Measurements from ENCODE around the gene VMA21. TPM values are rescaled to one million over a fixed set of nuclear protein-coding genes. Genes with fewer than 3 reads are reported as not detected.

Gene VMA21
- total and polyA plus RNA-seq, 12 donors: 4.3 to 26.6 (median 22.0) TPM

- Histone ChIP-seq H3K27ac (no peak overlapping the region), H3K27me3 (no peaks in the 10 kb centered on the region), H3K4me1 (no peaks in the 10 kb centered on the region), H3K9me3 (no peaks in the 10 kb centered on the region), H3K36me3 (no peaks in the 10 kb centered on the region), H3K4me3 (no peak overlapping the region)
- DNase-seq (no peak), ATAC-seq (no peak)
- intact Hi-C loops (cut with DNase I): no loop called here
- WGBS, 2 donors: 89 to 95% methylated on average over 3 of the region's 3 CpGs
- no peak for TF ChIP-seq CTCF (IDR thresholded peaks at IDR 0.05)
Measured at GRCh38 chrX:151419782-151420181, 22.8 kb downstream of the VMA21 start.

GRCh38 chrX:151424505-151424904 is 27.5 kb downstream of the VMA21 start:
- WGBS, 2 donors: 88 to 91% methylated on average over 2 of the region's 2 CpGs
- no peaks in the 10 kb centered on the region for H3K27me3 ChIP-seq
- no peaks in the 10 kb centered on the region for H3K9me3 ChIP-seq
- H3K4me3 ChIP-seq: no peak overlapping the region
- H3K27ac ChIP-seq: no peak overlapping the region
- TF ChIP-seq CTCF (IDR thresholded peaks at IDR 0.05): no peak
- DNase-seq (no peak), ATAC-seq (no peak)
- H3K4me1 ChIP-seq: no peaks in the 10 kb centered on the region
- intact Hi-C loops (cut with DNase I): no loop called here
- no peaks in the 10 kb centered on the region for H3K36me3 ChIP-seq

GRCh38 chrX:151448509-151448908 is 51.5 kb downstream of the VMA21 start:
- 94 to 100% methylated on average over 1 of the region's 1 CpG for WGBS, 2 donors
- intact Hi-C loops (cut with DNase I): no loop called here
- ATAC-seq: no peak

DNA sequence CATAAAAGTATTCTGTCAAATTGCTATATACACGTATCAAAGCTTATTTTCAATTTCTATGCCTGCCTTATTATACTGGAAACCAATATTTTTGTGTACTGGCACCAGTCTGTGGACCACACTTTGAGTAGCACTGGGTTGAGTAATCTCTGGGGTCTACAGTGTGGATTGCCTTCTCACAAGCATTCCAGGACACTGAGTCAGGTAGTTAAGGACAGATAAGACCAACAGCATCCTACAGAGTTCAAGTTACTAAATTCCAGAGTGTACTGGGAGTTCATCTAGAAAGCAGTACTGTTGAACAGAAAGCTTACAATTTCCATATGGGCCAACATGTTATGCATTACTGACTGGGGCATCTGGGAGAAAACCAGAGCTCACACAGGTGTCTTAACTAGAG is 61.8 kb downstream of the VMA21 start:
- Histone ChIP-seq H3K27ac (no peak overlapping the region), H3K36me3 (no peaks in the 10 kb centered on the region), H3K27me3 (no peaks in the 10 kb centered on the region), H3K4me3 (no peak overlapping the region), H3K4me1 (no peaks in the 10 kb centered on the region), H3K9me3 (no peaks in the 10 kb centered on the region)
- intact Hi-C loops (cut with DNase I): no loop called here
- ATAC-seq (no peak), DNase-seq (no peak)
- no peak for TF ChIP-seq CTCF (IDR thresholded peaks at IDR 0.05)
- 83 to 86% methylated on average over 1 of the region's 1 CpG for WGBS, 2 donors

More at GRCh38 chrX:151448509-151448908, 51.5 kb downstream of the VMA21 start:
- Histone ChIP-seq H3K36me3 (no peaks in the 10 kb centered on the region), H3K27me3 (no peaks in the 10 kb centered on the region), H3K4me1 (no peaks in the 10 kb centered on the region), H3K4me3 (no peak overlapping the region), H3K9me3 (no peaks in the 10 kb centered on the region), H3K27ac (no peak overlapping the region)
- DNase-seq: no peak
- TF ChIP-seq CTCF (IDR thresholded peaks at IDR 0.05): no peak

Other genes starting within 250 kb of the VMA21 start
- gene GPR50, start 220.6 kb upstream of the VMA21 start, total RNA-seq: not detected
- gene GPR50, start 220.6 kb upstream of the VMA21 start, polyA plus RNA-seq: not detected
- not detected for gene PASD1, start 166.5 kb downstream of the VMA21 start, total RNA-seq
- gene PASD1, start 166.5 kb downstream of the VMA21 start, polyA plus RNA-seq: not detected

Measured in heart right ventricle (tissue), 16 donors.